ENCODE data around the gene ESRRG.
A peak's percentile ranks its signal among the peaks of the same experiment; 100 is the strongest.

The ESRRG gene

DNA sequence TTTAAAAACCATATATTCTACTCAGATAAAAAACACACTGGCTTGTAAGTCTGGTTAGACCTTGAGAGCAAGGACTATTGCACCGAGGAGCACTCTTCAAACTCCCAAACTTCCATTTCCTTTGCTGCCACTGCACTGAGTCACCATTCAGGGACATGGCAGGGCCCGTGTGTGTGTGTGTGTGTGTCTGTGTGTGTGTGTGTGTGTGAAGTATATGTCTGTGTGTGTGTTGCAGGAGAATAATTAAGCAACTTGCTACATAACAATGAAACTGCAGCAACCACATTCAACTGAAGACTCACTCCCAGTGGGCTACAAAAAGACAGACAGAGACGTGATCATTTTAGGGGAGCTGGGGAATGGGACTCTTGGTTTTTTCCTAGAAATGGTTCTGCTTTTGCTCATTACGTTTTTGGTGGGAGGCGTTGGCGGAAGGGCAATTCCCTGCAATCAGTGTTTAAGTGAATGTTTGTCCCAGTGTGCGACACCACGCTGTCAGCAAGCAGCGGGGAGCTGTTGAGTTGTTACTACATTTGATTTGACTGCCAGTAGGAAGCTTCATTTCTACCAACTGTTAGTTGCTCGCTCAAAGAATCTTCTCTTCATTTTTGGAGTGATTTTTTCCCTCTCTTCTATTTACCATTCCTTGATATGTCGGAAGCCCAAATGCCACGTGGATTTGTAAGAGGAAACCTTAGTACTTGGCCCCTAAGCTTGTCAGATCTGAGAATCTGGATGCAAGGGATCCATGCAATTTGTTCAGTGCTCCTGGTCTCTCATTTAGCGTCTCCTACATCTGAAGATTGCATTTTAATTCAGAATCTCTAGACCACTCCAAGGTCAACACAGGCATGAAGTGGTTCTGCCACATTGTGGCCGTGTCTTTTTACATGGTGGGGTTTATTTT is 36.1 kb downstream of the ESRRG start:
- peak; percentile 16 to 17 for DNase-seq
- TF ChIP-seq GATA1 (IDR thresholded peaks at IDR 0.05; ENCODE audit: low read depth, low read length) (no peak), POLR2A (IDR thresholded peaks at IDR 0.05; ENCODE audit: low read length) (no peak)

DNA sequence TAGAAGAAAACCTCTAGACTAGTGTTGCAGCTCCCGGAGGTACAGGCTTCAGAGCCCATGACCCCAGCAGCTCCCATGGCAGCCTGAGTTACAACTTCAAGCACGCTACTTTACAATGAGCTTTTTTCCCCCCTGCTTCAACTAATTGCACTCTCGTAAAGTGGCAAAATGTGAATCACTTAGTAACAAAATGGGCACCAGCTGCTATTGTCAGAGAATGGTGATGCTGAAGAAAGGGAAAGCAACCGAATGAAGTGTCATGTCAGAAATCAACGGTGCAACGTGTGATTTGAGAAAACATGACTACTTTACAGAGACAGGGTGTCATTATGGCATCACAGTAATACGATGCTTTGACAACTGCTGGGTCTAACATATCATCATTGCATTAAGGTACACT is 40.5 kb downstream of the ESRRG start:
- no peak for DNase-seq
- TF ChIP-seq POLR2A (IDR thresholded peaks at IDR 0.05; ENCODE audit: low read length) = no peak
- no peak for TF ChIP-seq GATA1 (IDR thresholded peaks at IDR 0.05; ENCODE audit: low read depth, low read length)

DNA sequence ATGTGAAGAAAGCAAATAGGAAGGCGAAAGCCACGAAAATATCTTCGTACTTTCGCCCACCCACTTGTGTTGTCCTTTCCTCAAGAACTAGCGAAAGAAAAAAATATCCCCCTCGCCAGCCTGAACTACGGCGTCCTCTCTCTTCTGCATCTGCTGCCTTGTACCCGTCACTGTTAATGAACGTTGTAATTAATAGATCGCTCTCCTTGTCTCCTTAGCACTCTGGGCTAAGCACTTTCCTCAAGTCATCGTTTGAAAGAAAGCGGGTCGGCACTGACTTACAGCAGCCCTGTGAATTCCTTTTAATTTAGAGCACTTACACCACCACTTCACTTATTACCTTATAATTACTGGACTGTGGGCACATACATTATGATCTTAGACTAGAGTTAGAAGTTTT is 44.1 kb downstream of the ESRRG start:
- DNase-seq = no peak
- TF ChIP-seq GATA1 (IDR thresholded peaks at IDR 0.05; ENCODE audit: low read depth, low read length) = no peak
- no peak for TF ChIP-seq POLR2A (IDR thresholded peaks at IDR 0.05; ENCODE audit: low read length)

DNA sequence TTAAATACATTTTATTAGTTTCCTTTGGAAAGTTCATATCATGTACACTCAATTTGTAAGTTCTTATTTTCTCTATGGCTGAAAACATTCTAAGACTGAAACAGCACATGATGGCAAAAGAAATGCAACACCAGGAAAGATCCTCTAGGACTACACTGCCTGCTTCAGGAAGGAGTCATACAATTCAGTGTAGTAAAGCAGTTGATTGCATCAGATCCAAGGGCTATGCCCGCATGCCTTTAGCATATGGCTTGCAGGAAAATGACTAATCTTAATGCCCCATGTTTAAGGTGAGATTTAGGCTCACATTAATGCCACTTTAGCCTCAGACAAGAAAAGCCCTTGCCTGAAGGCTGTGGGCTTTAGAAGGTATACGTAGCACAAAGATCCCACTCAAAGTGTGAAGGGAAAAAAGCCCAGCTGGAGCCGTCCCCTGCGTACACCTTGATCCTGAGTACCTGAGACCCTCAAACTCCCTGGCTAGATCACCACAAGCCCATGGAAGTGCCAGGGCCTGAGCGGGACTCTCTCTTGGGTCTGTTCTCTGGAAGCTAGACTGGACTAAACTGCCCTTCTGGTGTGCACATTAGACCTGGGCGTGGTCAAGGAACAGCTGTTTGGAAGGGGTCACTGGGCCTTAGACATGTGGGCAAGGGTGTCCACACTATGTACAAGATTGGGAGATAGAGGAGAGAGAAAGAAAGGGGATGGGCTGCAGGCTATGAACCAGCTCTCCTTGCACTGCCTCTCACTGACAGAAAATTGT is 52.9 kb downstream of the ESRRG start:
- TF ChIP-seq POLR2A (IDR thresholded peaks at IDR 0.05; ENCODE audit: low read length) (no peak), GATA1 (IDR thresholded peaks at IDR 0.05; ENCODE audit: low read depth, low read length) (no peak)

DNA sequence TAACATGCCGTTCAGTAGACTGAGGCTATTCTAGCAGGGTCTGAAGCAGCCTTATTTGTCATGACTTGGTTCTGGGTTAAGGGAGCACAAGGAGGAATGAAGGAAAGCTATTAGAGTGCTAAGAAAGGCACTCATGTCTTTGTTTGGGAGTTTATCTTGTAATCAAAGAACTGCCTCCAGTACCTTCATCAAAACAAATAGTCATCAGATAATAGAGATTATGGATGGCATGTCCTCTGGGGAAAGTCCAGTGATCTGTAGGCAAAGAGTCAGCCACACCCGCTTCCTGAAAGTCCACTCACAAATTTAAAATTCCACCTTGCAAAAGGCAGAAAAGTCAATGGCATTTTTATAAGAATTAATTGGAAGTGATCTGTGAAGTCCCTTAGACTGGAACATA is 56.8 kb downstream of the ESRRG start:
- no peak for DNase-seq

More for the DNA sequence above, 52.9 kb downstream of the ESRRG start:
- DNase-seq = peak; percentile 22 to 30

DNA sequence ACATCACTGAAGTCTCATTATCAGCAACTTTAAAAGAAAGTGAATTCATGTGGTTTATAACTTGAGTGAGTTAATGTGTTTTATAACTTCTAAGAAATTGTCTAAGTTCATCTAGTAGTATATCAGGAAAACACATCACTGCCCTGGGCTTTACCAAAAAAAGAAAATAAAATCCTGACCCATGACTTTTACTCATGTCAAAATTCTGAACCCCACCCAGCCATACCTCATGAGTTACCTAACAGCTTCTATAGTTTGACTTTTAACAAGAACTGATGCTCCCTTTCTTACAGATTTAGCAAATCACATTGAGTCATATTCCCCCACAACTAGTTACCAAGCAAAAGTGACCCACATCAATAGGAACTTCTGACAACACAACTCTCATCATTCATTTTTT is 57.4 kb downstream of the ESRRG start:
- TF ChIP-seq GATA1 (IDR thresholded peaks at IDR 0.05; ENCODE audit: low read depth, low read length) (no peak), POLR2A (IDR thresholded peaks at IDR 0.05; ENCODE audit: low read length) (no peak)
- no peak for DNase-seq

More for the DNA sequence above, 56.8 kb downstream of the ESRRG start:
- TF ChIP-seq GATA1 (IDR thresholded peaks at IDR 0.05; ENCODE audit: low read depth, low read length) (no peak), POLR2A (IDR thresholded peaks at IDR 0.05; ENCODE audit: low read length) (no peak)

DNA sequence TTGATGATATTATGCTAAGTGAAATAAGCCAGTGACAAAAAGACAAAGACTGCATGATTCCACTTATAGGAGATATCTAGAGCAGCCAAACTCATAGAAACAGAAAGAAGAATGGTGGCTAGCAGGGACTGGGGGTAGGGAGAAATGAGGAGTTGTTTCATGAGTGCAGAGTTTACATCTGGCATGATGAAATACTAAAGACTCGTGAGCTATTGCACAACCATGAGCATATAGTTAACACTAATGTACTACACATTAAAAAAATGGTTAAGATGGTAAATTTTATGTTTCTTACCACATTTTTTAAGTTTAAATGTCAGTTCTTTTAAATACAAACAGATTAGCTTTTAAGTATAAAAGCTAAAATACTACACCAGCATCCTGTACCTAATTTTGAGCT is 57.8 kb downstream of the ESRRG start:
- DNase-seq = peak; percentile 26 to 44
- TF ChIP-seq POLR2A (IDR thresholded peaks at IDR 0.05; ENCODE audit: low read length) (no peak), GATA1 (IDR thresholded peaks at IDR 0.05; ENCODE audit: low read depth, low read length) (no peak)

DNA sequence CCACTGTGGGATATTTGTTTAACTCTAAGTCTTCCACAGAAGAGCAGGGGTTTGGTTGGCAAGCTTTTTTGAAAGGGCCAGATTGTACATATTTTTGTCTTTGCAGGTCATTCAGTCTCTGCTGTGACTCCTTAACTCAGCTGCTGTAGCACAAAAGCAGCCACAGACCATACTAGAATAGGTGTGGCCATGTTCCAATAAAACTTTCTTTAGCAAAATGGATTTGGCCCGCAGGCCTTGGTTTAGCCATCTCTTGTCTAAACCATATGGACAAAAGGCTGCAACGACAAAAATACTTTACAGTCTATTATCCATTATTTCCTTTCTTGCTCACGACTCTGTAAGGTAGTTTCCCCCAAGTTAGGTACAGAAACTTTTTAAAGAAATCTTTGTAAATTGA is 60.5 kb downstream of the ESRRG start:
- no peak for TF ChIP-seq GATA1 (IDR thresholded peaks at IDR 0.05; ENCODE audit: low read depth, low read length)
- no peak for TF ChIP-seq POLR2A (IDR thresholded peaks at IDR 0.05; ENCODE audit: low read length)

DNA sequence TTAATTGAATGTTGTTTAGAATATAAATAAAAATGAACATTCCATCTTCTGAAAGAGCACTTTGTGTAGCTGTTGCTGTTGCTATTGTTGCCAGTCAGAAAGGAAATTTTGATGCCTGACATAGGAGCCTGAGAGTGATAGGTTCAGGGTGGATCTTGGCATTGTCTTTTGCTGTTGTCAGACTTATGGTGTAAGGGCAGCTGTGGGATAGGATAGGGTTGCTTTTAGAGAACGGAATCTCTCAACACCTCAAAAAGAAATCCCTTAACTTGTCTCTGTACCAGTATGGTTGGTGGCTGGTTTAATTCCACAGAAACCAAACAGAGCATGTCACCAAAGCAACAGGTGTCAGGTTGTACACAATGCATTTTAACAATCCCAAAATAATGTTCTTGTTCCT is 62.7 kb downstream of the ESRRG start:
- TF ChIP-seq POLR2A (IDR thresholded peaks at IDR 0.05; ENCODE audit: low read length) (no peak), GATA1 (IDR thresholded peaks at IDR 0.05; ENCODE audit: low read depth, low read length) (no peak)
- DNase-seq = no peak

More for the DNA sequence above, 60.5 kb downstream of the ESRRG start:
- DNase-seq = no peak

DNA sequence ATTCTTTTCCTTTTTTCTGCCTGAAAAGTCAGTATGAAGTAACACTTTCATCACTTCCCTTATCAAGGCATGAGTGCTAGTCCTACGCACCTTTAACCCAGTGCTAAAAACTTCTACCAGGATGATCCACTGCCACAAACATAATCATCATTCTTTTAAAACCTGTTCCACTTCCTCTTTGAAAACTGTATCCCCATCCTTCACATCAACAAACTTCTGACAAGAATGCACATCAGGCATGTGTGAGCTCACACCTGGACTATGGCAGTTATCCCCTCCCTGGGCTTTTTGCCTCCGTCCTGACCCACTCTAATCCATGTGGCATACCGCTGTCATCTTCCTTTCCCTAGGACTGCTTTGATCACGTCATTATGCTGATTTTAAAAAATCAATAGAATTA is 70.2 kb downstream of the ESRRG start:
- TF ChIP-seq POLR2A (IDR thresholded peaks at IDR 0.05; ENCODE audit: low read length) = no peak
- no peak for TF ChIP-seq GATA1 (IDR thresholded peaks at IDR 0.05; ENCODE audit: low read depth, low read length)
- no peak for DNase-seq

DNA sequence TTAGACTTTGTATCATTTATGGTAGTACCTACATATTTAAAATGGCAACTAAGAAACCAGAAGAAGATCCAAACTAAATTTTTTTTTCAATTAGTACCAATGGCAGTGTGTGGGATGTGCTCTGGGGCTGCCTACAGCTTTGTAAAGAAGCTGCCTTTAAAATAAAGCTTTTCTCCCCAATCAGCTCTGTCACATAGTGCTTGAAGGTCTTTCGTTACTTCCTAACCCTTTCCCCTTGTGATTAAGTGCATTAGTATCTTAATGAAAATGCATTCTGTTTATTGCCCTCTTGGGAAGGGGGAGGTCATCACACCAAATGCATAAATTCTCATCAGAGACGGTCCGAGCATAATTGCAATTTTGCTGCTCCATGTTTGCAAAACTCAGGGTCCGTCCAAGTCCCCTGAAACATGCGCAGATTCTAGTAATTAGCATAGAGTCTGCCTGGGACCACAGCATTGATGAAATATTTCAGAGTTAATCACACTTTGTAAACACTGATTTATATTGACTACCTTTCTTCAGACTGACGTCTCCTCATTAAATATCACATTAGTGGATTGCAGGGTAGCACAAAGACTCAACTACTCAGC is 71.3 kb downstream of the ESRRG start:
- TF ChIP-seq GATA1 (IDR thresholded peaks at IDR 0.05; ENCODE audit: low read depth, low read length) = no peak
- no peak for TF ChIP-seq POLR2A (IDR thresholded peaks at IDR 0.05; ENCODE audit: low read length)
- no peak for DNase-seq

DNA sequence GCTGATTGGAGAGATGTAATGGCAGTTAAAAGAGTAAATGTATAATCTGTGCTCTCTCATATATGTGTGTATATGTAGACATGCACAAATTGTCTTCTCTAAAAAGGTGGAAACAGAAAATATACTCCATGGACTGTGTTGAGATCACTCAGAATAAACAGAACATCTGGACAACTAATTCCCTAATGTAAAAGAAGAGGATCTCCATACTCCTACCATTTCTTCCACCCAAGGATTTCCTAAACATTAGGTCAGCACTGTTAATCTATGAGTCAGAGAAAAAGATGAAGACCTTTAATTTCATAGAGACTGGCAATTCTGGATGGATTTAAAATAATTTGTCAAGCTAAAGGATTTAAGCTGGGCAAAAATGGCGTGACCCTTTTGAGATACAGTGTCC is 80.1 kb downstream of the ESRRG start:
- no peak for DNase-seq
- TF ChIP-seq GATA1 (IDR thresholded peaks at IDR 0.05; ENCODE audit: low read depth, low read length) (no peak), POLR2A (IDR thresholded peaks at IDR 0.05; ENCODE audit: low read length) (no peak)

DNA sequence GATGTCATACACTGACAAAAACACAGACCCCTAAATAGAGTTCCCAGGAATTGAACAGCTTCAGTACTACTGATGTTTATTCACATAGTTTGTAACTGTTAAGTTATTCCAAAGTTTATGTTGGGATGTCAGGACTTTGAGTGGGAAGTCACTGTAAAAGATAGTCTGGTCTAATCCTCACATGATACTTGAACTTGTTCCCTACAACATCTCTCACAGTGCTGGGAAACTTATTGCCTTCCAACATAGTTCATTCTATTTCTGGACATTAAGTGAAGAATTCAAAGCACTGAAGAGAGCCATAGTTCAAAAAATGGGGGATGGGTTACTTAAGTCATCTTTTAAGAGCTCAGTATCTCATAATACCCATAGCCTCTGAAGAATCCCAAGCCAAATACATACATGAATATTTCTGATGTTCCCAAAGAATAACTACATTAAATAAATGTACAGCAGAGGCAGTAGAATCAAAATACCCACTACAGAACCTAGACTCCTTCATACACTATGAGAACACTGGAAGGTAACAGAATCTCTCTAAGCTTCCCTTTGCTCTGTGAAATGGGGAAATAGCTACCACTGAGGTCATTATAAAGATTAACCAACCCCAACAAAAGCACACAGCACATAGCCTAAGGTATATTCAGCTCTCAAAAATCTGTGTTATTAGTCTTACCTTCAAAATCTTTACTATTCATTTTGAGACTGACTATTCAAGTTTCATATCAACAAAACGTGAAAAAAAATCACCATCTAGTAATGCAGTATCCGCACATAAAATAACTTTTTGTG is 81.4 kb downstream of the ESRRG start:
- DNase-seq = no peak
- TF ChIP-seq POLR2A (IDR thresholded peaks at IDR 0.05; ENCODE audit: low read length) = no peak
- no peak for TF ChIP-seq GATA1 (IDR thresholded peaks at IDR 0.05; ENCODE audit: low read depth, low read length)
